Measurements from ENCODE around the gene SLC28A1. TPM values are rescaled to one million over a fixed set of nuclear protein-coding genes. Genes with fewer than 3 reads are reported as not detected.
A peak's percentile ranks its signal among the peaks of the same experiment; 100 is the strongest.

SLC28A1 gene
- total RNA-seq, 1 experiment from 2014 or later, result 1.1 TPM

DNA sequence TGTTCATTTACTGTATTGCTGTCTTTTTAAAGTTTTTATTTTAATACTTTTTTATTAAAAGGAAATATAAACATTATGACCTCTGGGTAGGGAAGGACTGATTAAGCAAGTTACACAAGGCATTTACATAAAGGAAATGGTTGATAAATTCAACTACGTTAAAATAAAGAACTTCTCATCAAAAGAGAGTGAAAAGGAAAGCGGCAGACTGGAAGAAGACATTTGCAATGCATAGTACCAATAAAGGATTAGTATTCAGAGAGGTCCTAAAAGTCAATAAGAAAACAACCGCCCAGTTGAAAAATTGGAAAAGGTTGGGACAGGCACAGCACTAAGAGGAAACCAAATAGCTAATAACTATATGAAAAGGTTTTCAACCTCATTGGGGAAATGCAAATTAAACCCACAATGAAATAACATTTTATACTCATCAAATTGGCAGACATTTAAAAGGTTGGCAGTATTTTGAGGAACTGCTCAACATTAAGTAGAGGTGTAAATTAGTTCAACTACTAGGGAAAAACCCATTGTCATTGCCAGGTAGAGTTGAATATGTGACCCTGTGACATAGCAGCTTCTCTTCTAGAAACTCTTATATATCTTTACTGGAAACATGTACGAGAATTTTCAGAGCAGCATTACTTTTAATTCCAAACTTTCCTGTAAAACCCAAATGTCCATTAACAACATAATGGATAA, 106.7 kb downstream of the SLC28A1 start:
- no peak overlapping the region for H3K4me2 ChIP-seq (ENCODE audit: low read length)
- no peak overlapping the region for H2AFZ ChIP-seq (ENCODE audit: low read length)
- H3K27ac ChIP-seq (ENCODE audit: low read length), result peak overlapping the region; percentile 87; the same call in 1 of the 2 replicates
- POLR2A ChIA-PET (ENCODE audit: unreplicated experiment), result no interaction called here
- CTCF ChIA-PET, result interaction anchor here (0.5 kb wide), 1 partner anchor 361 kb away, joined by 7 read pairs; no protein-coding TSS in a partner anchor
- DNase-seq, result no peak
- H3K9me3 ChIP-seq (ENCODE audit: low read length), result no peaks in the 10 kb centered on the region
- 0 out of 2 replicates have a peak, but pooled peaks cover 5% of the 10 kb centered on the region for H4K20me1 ChIP-seq (ENCODE audit: low read length)
- H3K27me3 ChIP-seq (ENCODE audit: low read length), result no peaks in the 10 kb centered on the region
- ATAC-seq, result no peak
- BruUV-seq (replicated peaks), result no TSS peak
- TF ChIP-seq EZH2phosphoT487 (IDR thresholded peaks at IDR 0.05; ENCODE audit: borderline replicate concordance, low read length), result no peak
- no peaks in the 10 kb centered on the region for H3K9me2 ChIP-seq (replicated peaks; ENCODE audit: low read length)
- no peak overlapping the region for H3K9ac ChIP-seq (ENCODE audit: low read length)
- H3K4me3 ChIP-seq (ENCODE audit: low read length), result no peak overlapping the region
- peaks cover 23% of the 10 kb centered on the region for H3K4me1 ChIP-seq (ENCODE audit: insufficient read depth, low read length)
- H3K79me2 ChIP-seq (ENCODE audit: low read length), result peaks cover 97% of the 10 kb centered on the region
- intact Hi-C loops (cut with micrococcal nuclease), result no loop called here
- peaks cover 8% of the 10 kb centered on the region for H3F3A ChIP-seq (ENCODE audit: low read length, unreplicated experiment)
- no peaks in the 10 kb centered on the region for H3K36me3 ChIP-seq (ENCODE audit: low read depth, low read length)

DNA sequence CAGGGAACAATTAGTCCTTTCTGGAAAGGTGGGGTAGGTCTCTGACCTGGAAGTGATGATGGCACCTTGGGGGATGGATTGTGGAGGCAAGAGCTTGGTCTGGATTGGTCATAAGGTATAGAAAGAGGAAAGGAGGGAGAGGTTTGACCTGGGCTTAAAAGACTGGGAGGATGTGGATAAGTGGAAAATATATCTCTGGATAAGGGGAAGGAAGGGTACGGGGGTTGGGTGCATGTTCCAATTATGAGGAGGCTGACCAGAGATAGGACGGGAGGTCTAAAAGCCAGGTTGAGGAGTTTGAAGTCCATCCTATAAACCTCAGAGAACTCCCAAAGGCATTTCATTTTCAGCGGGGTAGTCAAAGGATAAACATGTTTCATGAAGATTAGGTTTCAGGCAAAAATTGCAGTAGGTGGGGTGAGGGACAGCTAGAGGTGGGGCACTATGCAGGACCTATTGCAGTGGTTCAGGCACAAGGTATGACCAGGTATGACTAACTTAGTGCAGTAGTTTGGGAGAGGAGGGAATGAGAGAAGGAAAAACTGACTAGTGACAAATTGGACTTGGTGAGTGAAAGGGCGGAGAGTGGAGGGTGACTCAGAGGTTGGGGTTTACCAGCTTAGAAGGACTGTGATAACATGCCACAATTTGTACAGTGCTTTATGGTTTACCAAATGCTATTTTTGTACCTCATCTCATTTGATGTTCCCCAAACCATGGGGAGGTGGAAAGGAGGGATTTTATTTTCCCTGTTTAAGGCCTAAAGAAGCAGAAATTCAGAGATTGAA, 107.9 kb downstream of the SLC28A1 start:
- Histone ChIP-seq H2AFZ (ENCODE audit: low read length) (no peak overlapping the region), H3K4me1 (ENCODE audit: insufficient read depth, low read length) (peaks cover 23% of the 10 kb centered on the region), H3K4me2 (ENCODE audit: low read length) (peak overlapping the region; percentile 81), H3K9me3 (ENCODE audit: low read length) (no peaks in the 10 kb centered on the region), H3K9ac (ENCODE audit: low read length) (peak overlapping the region; percentile 25), H3F3A (ENCODE audit: low read length, unreplicated experiment) (peaks cover 8% of the 10 kb centered on the region), H4K20me1 (ENCODE audit: low read length) (0 out of 2 replicates have a peak, but pooled peaks cover 3% of the 10 kb centered on the region), H3K4me3 (ENCODE audit: low read length) (peak overlapping the region; percentile 40; the same call in 1 of the 2 replicates), H3K9me2 (replicated peaks; ENCODE audit: low read length) (no peaks in the 10 kb centered on the region), H3K27me3 (ENCODE audit: low read length) (no peaks in the 10 kb centered on the region), H3K36me3 (ENCODE audit: low read depth, low read length) (no peaks in the 10 kb centered on the region), H3K27ac (ENCODE audit: low read length) (peak overlapping the region; percentile 87), H3K79me2 (ENCODE audit: low read length) (peaks cover 97% of the 10 kb centered on the region)
- intact Hi-C loops (cut with micrococcal nuclease), result no loop called here
- ATAC-seq, result peak; percentile 97
- TF ChIP-seq, protein P1, sequence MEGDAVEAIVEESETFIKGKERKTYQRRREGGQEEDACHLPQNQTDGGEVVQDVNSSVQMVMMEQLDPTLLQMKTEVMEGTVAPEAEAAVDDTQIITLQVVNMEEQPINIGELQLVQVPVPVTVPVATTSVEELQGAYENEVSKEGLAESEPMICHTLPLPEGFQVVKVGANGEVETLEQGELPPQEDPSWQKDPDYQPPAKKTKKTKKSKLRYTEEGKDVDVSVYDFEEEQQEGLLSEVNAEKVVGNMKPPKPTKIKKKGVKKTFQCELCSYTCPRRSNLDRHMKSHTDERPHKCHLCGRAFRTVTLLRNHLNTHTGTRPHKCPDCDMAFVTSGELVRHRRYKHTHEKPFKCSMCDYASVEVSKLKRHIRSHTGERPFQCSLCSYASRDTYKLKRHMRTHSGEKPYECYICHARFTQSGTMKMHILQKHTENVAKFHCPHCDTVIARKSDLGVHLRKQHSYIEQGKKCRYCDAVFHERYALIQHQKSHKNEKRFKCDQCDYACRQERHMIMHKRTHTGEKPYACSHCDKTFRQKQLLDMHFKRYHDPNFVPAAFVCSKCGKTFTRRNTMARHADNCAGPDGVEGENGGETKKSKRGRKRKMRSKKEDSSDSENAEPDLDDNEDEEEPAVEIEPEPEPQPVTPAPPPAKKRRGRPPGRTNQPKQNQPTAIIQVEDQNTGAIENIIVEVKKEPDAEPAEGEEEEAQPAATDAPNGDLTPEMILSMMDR (conservative IDR thresholded peaks at IDR 0.05; ENCODE audit: low read depth, low read length), result no peak
- DNase-seq, result peak; percentile 95
- ChIA-PET POLR2A (ENCODE audit: unreplicated experiment) (interaction anchor here (0.5 kb wide), 1 partner anchor 11 kb away, joined by 6 read pairs; the partner anchor contains the start of gene PDE8A), CTCF (no interaction called here)
- no TSS peak for BruUV-seq (replicated peaks)

Other genes starting within 250 kb of the SLC28A1 start
- 20.8 and 29.5 TPM in 2 replicates for gene WDR73, start 230.4 kb upstream of the SLC28A1 start, total RNA-seq (2014; rRNA removed)
- gene NMB, start 226.5 kb upstream of the SLC28A1 start, total RNA-seq (2014; rRNA removed), result 20.4 and 25.9 TPM in 2 replicates
- gene SEC11A, start 168.5 kb upstream of the SLC28A1 start, total RNA-seq (2014; rRNA removed), result 120 and 140 TPM in 2 replicates
- gene ZNF592, start 136.1 kb upstream of the SLC28A1 start, total RNA-seq (2014; rRNA removed), result 12.3 and 13.0 TPM in 2 replicates
- 2.4 and 6.9 TPM in 2 replicates for gene ALPK3, start 67.3 kb upstream of the SLC28A1 start, total RNA-seq (2014; rRNA removed)
- 44.2 and 62.0 TPM in 2 replicates for gene PDE8A, start 97.2 kb downstream of the SLC28A1 start, total RNA-seq (2014; rRNA removed)